T-helper 1 cell treated with Interleukin-12 subunit alpha and Interleukin-12 subunit beta and Interleukin-4 antibody, amounts not matched to agents 30 μg/mL and 1 μg/mL, for 36 hours (primary cell): ENCODE results near the gene AHNAK2.
"Not testable (repeated sequence)": the region's sequence is repeated elsewhere in the genome, so short reads cannot be mapped to it uniquely, and the experiment has no call there.

Experiments
- H3K27ac Mint-ChIP-seq: one replicate; pipeline ENCODE4 v1.8.0; 2021; ENCODE audit warnings: mild to moderate bottlenecking, mixed read lengths
- H3K27me3 Mint-ChIP-seq: one replicate; pipeline ENCODE4 v1.8.0; 2021; ENCODE audit warnings: low read depth, mixed read lengths
- H3K36me3 Mint-ChIP-seq: one replicate; pipeline ENCODE4 v1.8.0; 2021; ENCODE audit warnings: low read depth, mixed read lengths
- H3K4me1 Mint-ChIP-seq: one replicate; pipeline ENCODE4 v1.8.0; 2021; ENCODE audit warnings: low read depth, mixed read lengths
- H3K4me3 Mint-ChIP-seq: one replicate; pipeline ENCODE4 v1.8.0; 2021; ENCODE audit warnings: mild to moderate bottlenecking, moderate library complexity, mixed read lengths
- H3K9me3 Mint-ChIP-seq: one replicate; pipeline ENCODE4 v1.8.0; 2021; ENCODE audit warnings: mixed read lengths

AHNAK2 gene

GRCh38 chr14:104929268-104930230 is 48.6 kb downstream of the AHNAK2 start:
- no peaks in the 10 kb centered on the region for H3K36me3 Mint-ChIP-seq
- peaks cover 4% of the 10 kb centered on the region for H3K27me3 Mint-ChIP-seq
- no peak overlapping the region for H3K27ac Mint-ChIP-seq
- no peak overlapping the region for H3K4me3 Mint-ChIP-seq
- peaks cover under 1% of the 10 kb centered on the region for H3K4me1 Mint-ChIP-seq
- no peaks in the 10 kb centered on the region for H3K9me3 Mint-ChIP-seq

GRCh38 chr14:104928391-104929133 is 49.6 kb downstream of the AHNAK2 start:
- no peaks in the 10 kb centered on the region for H3K4me1 Mint-ChIP-seq

DNA sequence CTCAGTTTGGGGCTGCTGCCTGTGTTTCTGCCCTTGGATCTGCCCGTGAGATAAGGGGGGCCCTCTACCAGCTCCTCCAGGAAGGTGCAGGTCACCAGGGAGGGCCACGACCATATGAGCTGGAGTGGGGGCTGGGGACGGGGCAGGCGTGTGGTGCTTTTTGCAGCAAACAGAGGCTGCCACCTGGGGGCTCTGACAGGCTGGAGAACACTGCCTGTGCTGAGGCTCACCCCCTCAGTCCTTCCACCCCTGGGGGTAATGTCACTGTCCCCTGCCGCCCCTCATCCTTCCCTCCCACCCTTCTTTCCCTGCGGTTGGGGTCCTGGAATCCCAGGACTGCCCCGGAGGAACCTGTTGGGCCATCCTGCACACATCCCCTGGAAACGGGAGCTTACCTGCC is 50.3 kb downstream of the AHNAK2 start:
- no peak overlapping the region for H3K27ac Mint-ChIP-seq
- no peaks in the 10 kb centered on the region for H3K9me3 Mint-ChIP-seq
- H3K36me3 Mint-ChIP-seq = no peaks in the 10 kb centered on the region
- H3K4me3 Mint-ChIP-seq = no peak overlapping the region
- H3K4me1 Mint-ChIP-seq = no peaks in the 10 kb centered on the region
- H3K27me3 Mint-ChIP-seq = no peaks in the 10 kb centered on the region

More at GRCh38 chr14:104928391-104929133, 49.6 kb downstream of the AHNAK2 start:
- Mint-ChIP-seq H3K27ac (no peak overlapping the region), H3K4me3 (no peak overlapping the region), H3K27me3 (no peaks in the 10 kb centered on the region), H3K9me3 (no peaks in the 10 kb centered on the region), H3K36me3 (no peaks in the 10 kb centered on the region)

DNA sequence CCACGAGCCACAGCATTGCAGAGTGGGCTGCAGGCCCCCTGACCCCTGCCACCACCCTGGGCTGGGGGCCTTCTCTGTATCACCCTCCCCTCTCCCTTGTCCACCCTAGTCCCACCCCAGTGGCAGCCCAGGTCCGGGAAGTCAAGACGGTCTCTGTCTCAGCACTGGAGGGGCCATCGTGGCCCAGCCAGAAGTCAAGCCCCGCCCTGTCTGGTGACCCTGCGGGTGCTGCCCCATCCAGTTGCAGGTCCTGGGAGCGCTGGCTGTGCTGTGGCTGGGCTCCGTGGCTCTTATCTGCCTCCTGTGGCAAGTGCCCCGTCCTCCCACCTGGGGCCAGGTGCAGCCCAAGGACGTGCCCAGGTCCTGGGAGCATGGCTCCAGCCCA is 50.8 kb downstream of the AHNAK2 start:
- H3K4me1 Mint-ChIP-seq = no peaks in the 10 kb centered on the region
- no peak overlapping the region for H3K27ac Mint-ChIP-seq
- no peaks in the 10 kb centered on the region for H3K27me3 Mint-ChIP-seq
- no peaks in the 10 kb centered on the region for H3K9me3 Mint-ChIP-seq
- H3K4me3 Mint-ChIP-seq = no peak overlapping the region
- H3K36me3 Mint-ChIP-seq = no peaks in the 10 kb centered on the region

- H3K4me1 Mint-ChIP-seq = no peaks in the 10 kb centered on the region
- no peak overlapping the region for H3K27ac Mint-ChIP-seq
- no peaks in the 10 kb centered on the region for H3K36me3 Mint-ChIP-seq
- no peak overlapping the region for H3K4me3 Mint-ChIP-seq
- no peaks in the 10 kb centered on the region for H3K27me3 Mint-ChIP-seq
- H3K9me3 Mint-ChIP-seq = no peaks in the 10 kb centered on the region
Measured at GRCh38 chr14:104926619-104927431, 51.3 kb downstream of the AHNAK2 start.

DNA sequence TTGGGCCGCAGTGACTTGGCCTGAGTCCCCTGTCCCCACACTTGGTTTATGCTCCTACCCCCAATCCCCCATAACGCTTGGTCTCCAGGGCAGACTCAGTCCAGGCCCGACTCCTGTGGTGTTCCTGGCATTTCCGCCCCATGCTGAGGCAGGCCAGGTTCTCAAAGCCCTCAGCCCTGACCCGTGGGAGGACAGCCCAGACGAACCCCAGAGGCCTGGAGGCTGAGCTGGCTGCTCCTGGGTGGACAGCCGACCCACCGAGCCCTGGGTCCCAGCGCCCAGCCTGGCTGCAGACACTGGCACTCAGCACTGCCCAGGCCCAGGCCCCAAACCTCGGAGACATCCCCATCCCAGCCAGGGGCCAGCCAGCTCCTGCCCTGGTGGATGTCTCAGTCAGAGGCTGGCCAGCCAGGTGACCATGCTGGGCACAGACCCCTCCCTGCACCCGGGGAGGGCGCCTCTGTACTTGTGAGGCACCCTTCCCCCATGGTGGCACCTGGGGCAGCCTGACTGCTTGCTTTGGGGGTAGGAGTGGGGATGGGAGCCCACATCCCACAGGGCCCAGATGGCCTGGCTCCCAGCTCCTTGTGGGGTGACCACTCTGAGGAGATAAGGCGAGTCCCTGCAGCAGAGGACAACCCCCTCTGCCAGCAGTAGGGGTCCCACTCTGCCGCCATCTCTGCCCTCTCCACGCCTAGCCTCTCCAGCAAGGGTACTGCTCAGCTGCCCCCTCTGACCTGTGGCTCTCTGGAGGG is 52.1 kb downstream of the AHNAK2 start:
- H3K4me1 Mint-ChIP-seq = no peaks in the 10 kb centered on the region
- no peaks in the 10 kb centered on the region for H3K27me3 Mint-ChIP-seq
- H3K27ac Mint-ChIP-seq = no peak overlapping the region
- no peak overlapping the region for H3K4me3 Mint-ChIP-seq
- no peaks in the 10 kb centered on the region for H3K36me3 Mint-ChIP-seq
- no peaks in the 10 kb centered on the region for H3K9me3 Mint-ChIP-seq

DNA sequence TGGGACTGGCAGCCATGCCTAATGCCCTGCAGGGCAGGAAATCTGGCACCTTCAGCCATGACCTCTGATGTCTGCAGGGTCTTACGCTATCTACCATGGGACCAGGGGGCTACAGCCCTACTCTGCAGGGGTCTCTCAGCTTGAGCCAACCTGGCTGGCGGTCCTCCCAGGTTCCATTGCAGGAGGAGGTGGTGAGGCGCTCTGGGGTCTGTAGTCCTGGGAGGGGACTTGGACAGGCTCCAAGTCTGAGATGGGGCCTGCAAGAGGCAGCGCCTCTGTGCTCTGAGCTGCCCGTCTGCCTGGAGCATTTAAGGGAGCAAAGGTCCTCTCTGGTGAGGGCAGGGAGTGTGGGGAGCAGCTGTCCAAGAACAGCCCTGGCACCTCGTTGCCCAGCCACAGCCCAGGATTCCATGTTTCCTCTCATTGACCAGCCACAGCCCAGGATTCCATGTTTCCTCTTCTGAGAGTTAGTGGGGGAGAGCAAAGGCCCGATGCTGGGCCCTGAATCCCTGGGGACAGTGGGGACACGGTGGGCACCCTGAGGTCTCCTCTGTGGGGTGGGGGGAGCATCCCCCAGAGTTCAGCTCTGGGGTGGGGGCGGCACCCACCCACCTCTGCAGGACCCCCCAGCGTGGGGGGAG is 52.8 kb downstream of the AHNAK2 start:
- no peak overlapping the region for H3K27ac Mint-ChIP-seq
- H3K4me1 Mint-ChIP-seq = no peaks in the 10 kb centered on the region
- no peaks in the 10 kb centered on the region for H3K36me3 Mint-ChIP-seq
- no peaks in the 10 kb centered on the region for H3K27me3 Mint-ChIP-seq
- H3K9me3 Mint-ChIP-seq = no peaks in the 10 kb centered on the region
- H3K4me3 Mint-ChIP-seq = no peak overlapping the region

- no peaks in the 10 kb centered on the region for H3K9me3 Mint-ChIP-seq
- H3K27ac Mint-ChIP-seq = no peak within 1 kb of the TSS
- H3K36me3 Mint-ChIP-seq = no peaks in the 10 kb centered on the region
Measured at GRCh38 chr14:104924421-104925213, 53.6 kb downstream of the AHNAK2 start, which contains the start of gene PLD4. PLD4 (plus strand) TSS chr14:104924879; CDS start chr14:104927141, 2,262 bp downstream.

GRCh38 chr14:104923640-104924420 is 54.3 kb downstream of the AHNAK2 start:
- Mint-ChIP-seq H3K4me1 (no peaks in the 10 kb centered on the region), H3K4me3 (no peak overlapping the region), H3K27me3 (peaks cover 5% of the 10 kb centered on the region), H3K36me3 (no peaks in the 10 kb centered on the region), H3K27ac (no peak overlapping the region), H3K9me3 (no peaks in the 10 kb centered on the region)

More at GRCh38 chr14:104924421-104925213, 53.6 kb downstream of the AHNAK2 start, which contains the start of gene PLD4:
- H3K4me3 Mint-ChIP-seq = no peak within 1 kb of the TSS
- no peaks in the 10 kb centered on the region for H3K4me1 Mint-ChIP-seq
- H3K27me3 Mint-ChIP-seq = peaks cover 3% of the 10 kb centered on the region

GRCh38 chr14:104919993-104920315 is 58.2 kb downstream of the AHNAK2 start:
- Mint-ChIP-seq H3K4me1 (no peaks in the 10 kb centered on the region), H3K9me3 (no peaks in the 10 kb centered on the region)

DNA sequence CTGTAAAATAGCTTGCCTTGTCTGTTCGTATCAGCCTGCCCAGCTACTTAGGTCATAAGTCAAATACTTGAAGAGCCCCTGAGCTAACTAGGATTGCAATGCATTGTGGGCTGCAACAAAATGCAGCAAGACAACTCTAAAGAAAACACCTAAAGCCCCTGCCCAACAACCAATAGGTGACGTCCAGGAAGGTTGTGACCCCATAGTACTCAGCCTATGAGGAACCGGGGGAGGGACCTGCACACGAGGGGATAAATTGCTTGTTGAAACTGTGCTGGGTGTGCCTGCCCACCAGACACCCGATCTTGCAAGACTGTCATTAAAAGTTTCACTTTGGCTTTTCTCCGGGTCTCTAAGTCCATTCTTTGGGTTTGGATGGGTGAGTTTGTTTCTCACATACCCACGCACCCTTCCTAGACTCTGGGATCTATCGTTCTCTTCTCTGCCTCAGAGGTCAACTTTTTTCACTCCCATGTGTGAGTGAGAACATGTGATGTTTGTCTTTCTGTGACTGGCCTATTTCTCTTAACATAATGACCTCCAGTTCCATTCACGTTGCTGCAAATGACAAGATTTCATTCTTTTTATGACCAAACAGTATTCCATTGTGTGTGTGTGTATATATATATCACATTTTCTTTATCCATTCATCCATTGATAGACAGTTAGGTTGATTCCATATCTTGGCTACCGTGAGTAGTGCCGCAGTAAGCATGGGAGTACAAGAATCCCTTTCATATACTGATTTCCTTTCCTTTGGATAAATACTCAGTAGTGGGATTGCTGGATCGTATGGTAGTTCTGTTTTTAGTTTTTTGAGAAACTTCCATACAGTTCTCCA is 58.8 kb downstream of the AHNAK2 start:
- not testable (repeated sequence) for H3K36me3 Mint-ChIP-seq, H3K4me1 Mint-ChIP-seq, H3K27ac Mint-ChIP-seq, H3K9me3 Mint-ChIP-seq, H3K4me3 Mint-ChIP-seq
- H3K27me3 Mint-ChIP-seq = peaks cover 16% of the 10 kb centered on the region

More at GRCh38 chr14:104919993-104920315, 58.2 kb downstream of the AHNAK2 start:
- H3K27me3 Mint-ChIP-seq = peaks cover 12% of the 10 kb centered on the region
- H3K27ac Mint-ChIP-seq = no peak overlapping the region
- no peak overlapping the region for H3K4me3 Mint-ChIP-seq
- H3K36me3 Mint-ChIP-seq = no peaks in the 10 kb centered on the region

DNA sequence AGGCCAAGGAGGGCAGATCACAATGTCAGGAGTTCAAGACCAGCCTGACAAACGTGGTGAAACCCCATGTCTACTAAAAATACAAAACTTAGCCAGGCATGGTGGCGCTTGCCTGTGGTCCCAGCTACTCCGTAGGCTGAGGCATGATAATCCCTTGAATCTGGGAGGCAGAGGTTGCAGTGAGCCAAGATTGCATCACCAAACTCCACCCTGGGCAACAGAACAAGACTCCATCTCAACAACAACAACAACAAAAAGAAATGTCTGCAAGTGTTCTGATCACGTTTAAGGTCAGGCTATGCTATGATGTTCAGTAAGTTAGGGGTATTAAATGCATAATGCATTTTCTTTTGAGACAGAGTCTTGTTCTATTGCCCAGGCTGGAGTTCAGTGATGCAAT is 60.2 kb downstream of the AHNAK2 start:
- Mint-ChIP-seq H3K36me3 (no peaks in the 10 kb centered on the region), H3K4me3 (no peak overlapping the region), H3K4me1 (no peaks in the 10 kb centered on the region), H3K9me3 (no peaks in the 10 kb centered on the region), H3K27me3 (peaks cover 20% of the 10 kb centered on the region), H3K27ac (no peak overlapping the region)
